ENCODE results near the gene CASP6.
A peak's percentile ranks its signal among the peaks of the same experiment; 100 is the strongest.
"Not testable (repeated sequence)": the region's sequence is repeated elsewhere in the genome, so short reads cannot be mapped to it uniquely, and the experiment has no call there.

CASP6 gene

GRCh38 chr4:109719604-109720003, 16.4 kb upstream of the CASP6 start:
- DNase-seq: no peak

- DNase-seq: no peak
Measured at GRCh38 chr4:109718759-109719158, 15.5 kb upstream of the CASP6 start.

- no peak for DNase-seq
Measured at GRCh38 chr4:109713500-109713899, 10.3 kb upstream of the CASP6 start.

- no peak for DNase-seq
Measured at GRCh38 chr4:109708990-109709389, 5.7 kb upstream of the CASP6 start.

- no peak for DNase-seq
Measured at GRCh38 chr4:109708435-109708834, 5.2 kb upstream of the CASP6 start.

- no peak for DNase-seq
Measured at GRCh38 chr4:109703664-109704361, 568 bp upstream of the CASP6 start.

GRCh38 chr4:109701566-109702410, 1.5 kb downstream of the CASP6 start:
- no peak for DNase-seq

GRCh38 chr4:109699553-109700225, 3.6 kb downstream of the CASP6 start:
- no peak for DNase-seq

- DNase-seq: no peak
Measured at GRCh38 chr4:109698656-109699055, 4.6 kb downstream of the CASP6 start.

GRCh38 chr4:109691411-109691920, 11.8 kb downstream of the CASP6 start:
- no peak for DNase-seq

GRCh38 chr4:109690690-109691410, 12.4 kb downstream of the CASP6 start:
- DNase-seq: peak in 1 of 5 donors; percentile 53

- no peak for DNase-seq
Measured at GRCh38 chr4:109684727-109685126, 18.5 kb downstream of the CASP6 start.

GRCh38 chr4:109683621-109684253, 19.5 kb downstream of the CASP6 start:
- DNase-seq: no peak

- DNase-seq: no peak
Measured at GRCh38 chr4:109682875-109683274, 20.4 kb downstream of the CASP6 start.

GRCh38 chr4:109678925-109679324, 24.3 kb downstream of the CASP6 start:
- DNase-seq: not testable (repeated sequence)

GRCh38 chr4:109678472-109678871, 24.8 kb downstream of the CASP6 start:
- not testable (repeated sequence) for DNase-seq

GRCh38 chr4:109676886-109677285, 26.4 kb downstream of the CASP6 start:
- DNase-seq: no peak

- DNase-seq: no peak
Measured at GRCh38 chr4:109675843-109676242, 27.4 kb downstream of the CASP6 start.

GRCh38 chr4:109675181-109675580, 28.1 kb downstream of the CASP6 start:
- DNase-seq: no peak

- no peak for DNase-seq
Measured at GRCh38 chr4:109673303-109673702, 29.9 kb downstream of the CASP6 start.

- no peak for DNase-seq
Measured at GRCh38 chr4:109672169-109672930, 30.9 kb downstream of the CASP6 start.
